ENCODE results near the gene RNASE11. TPM values are rescaled to one million over a fixed set of nuclear protein-coding genes. Genes with fewer than 3 reads are reported as not detected.

The RNASE11 gene
- total RNA-seq: not detected in 3 replicates

GRCh38 chr14:20587489-20588154 lies at the start of gene RNASE11:
RNASE11 (minus strand) TSS chr14:20588001.
- Mint-ChIP-seq H3K27me3 (ENCODE audit: low read depth) (peaks cover 33% of the 10 kb centered on the region), H3K4me1 (no peaks in the 10 kb centered on the region), H3K36me3 (no peaks in the 10 kb centered on the region), H3K4me3 (no peak within 1 kb of the TSS), H3K27ac (no peak within 1 kb of the TSS), H3K9me3 (no peaks in the 10 kb centered on the region)
- no peak for TF ChIP-seq CTCF (IDR thresholded peaks at IDR 0.05; ENCODE audit: unreplicated experiment)
- DNase-seq (ENCODE audit: low spot score in 2 of 2, unreplicated experiment in 2 of 2): no peak

GRCh38 chr14:20632831-20633691 lies 45.3 kb upstream of the RNASE11 start:
- peak in 1 of 2 experiments; percentile 62 for DNase-seq (ENCODE audit: low spot score in 2 of 2, unreplicated experiment in 2 of 2)
- peak overlapping the region; percentile 67 for H3K27ac Mint-ChIP-seq
- peaks cover 16% of the 10 kb centered on the region for H3K9me3 Mint-ChIP-seq
- H3K4me1 Mint-ChIP-seq: peaks cover 24% of the 10 kb centered on the region
- no peaks in the 10 kb centered on the region for H3K36me3 Mint-ChIP-seq
- peaks cover 84% of the 10 kb centered on the region for H3K27me3 Mint-ChIP-seq (ENCODE audit: low read depth)
- TF ChIP-seq CTCF (IDR thresholded peaks at IDR 0.05; ENCODE audit: unreplicated experiment): no peak
- peak overlapping the region; percentile 77 for H3K4me3 Mint-ChIP-seq

- peak overlapping the region; percentile 77 for H3K4me3 Mint-ChIP-seq
- H3K4me1 Mint-ChIP-seq: peaks cover 31% of the 10 kb centered on the region
- TF ChIP-seq CTCF (IDR thresholded peaks at IDR 0.05; ENCODE audit: unreplicated experiment): no peak
- peaks cover 86% of the 10 kb centered on the region for H3K27me3 Mint-ChIP-seq (ENCODE audit: low read depth)
- no peak for DNase-seq (ENCODE audit: low spot score in 2 of 2, unreplicated experiment in 2 of 2)
- peaks cover 16% of the 10 kb centered on the region for H3K9me3 Mint-ChIP-seq
- H3K27ac Mint-ChIP-seq: peak overlapping the region; percentile 67
- no peaks in the 10 kb centered on the region for H3K36me3 Mint-ChIP-seq
Observed at GRCh38 chr14:20632448-20632830, 44.6 kb upstream of the RNASE11 start.

GRCh38 chr14:20631880-20632389 lies 44.1 kb upstream of the RNASE11 start:
- peak overlapping the region; percentile 77 for H3K4me3 Mint-ChIP-seq
- DNase-seq (ENCODE audit: low spot score in 2 of 2, unreplicated experiment in 2 of 2): peak in 1 of 2 experiments; percentile 59
- H3K4me1 Mint-ChIP-seq: peaks cover 36% of the 10 kb centered on the region
- H3K27me3 Mint-ChIP-seq (ENCODE audit: low read depth): peaks cover 89% of the 10 kb centered on the region
- no peak overlapping the region for H3K27ac Mint-ChIP-seq
- no peaks in the 10 kb centered on the region for H3K36me3 Mint-ChIP-seq
- TF ChIP-seq CTCF (IDR thresholded peaks at IDR 0.05; ENCODE audit: unreplicated experiment): no peak
- peaks cover 16% of the 10 kb centered on the region for H3K9me3 Mint-ChIP-seq

- Mint-ChIP-seq H3K9me3 (peaks cover 16% of the 10 kb centered on the region), H3K27me3 (ENCODE audit: low read depth) (peaks cover 89% of the 10 kb centered on the region), H3K4me1 (peaks cover 41% of the 10 kb centered on the region), H3K27ac (peak overlapping the region; percentile 52), H3K36me3 (no peaks in the 10 kb centered on the region), H3K4me3 (peak overlapping the region; percentile 77)
- peak in 1 of 2 experiments; percentile 61 for DNase-seq (ENCODE audit: low spot score in 2 of 2, unreplicated experiment in 2 of 2)
- no peak for TF ChIP-seq CTCF (IDR thresholded peaks at IDR 0.05; ENCODE audit: unreplicated experiment)
Observed at GRCh38 chr14:20631023-20631879, 43.5 kb upstream of the RNASE11 start.
